GM19023 (cell line): ENCODE measurements around the gene TRAF2.

ENCODE experiments used
- ATAC-seq: cut with Tn5 transposase; IDR thresholded peaks from one replicate; pipeline ENCODE4 v1.9.1; 2021; ENCODE audit warnings: mild to moderate bottlenecking, moderate library complexity; ENCODE audit not compliant: unreplicated experiment

The TRAF2 gene

GRCh38 chr9:136846376-136847087 is 39.8 kb upstream of the TRAF2 start:
- no peak for ATAC-seq

GRCh38 chr9:136847088-136847825 is 39.1 kb upstream of the TRAF2 start:
- no peak for ATAC-seq

- no peak for ATAC-seq
These were observed 38.4 kb upstream of the TRAF2 start for GRCh38 chr9:136847826-136848392.

- ATAC-seq = peak; percentile 7
These were observed 37.8 kb upstream of the TRAF2 start for GRCh38 chr9:136848393-136849037.

- peak; percentile 81 for ATAC-seq
These were observed 37.0 kb upstream of the TRAF2 start, which contains the start of gene PHPT1 for GRCh38 chr9:136849038-136849959. Gene PHPT1, plus strand, starts transcription at chr9:136849409. Its CDS starts 22 bp downstream, at chr9:136849431.

GRCh38 chr9:136849960-136850865 is 36.1 kb upstream of the TRAF2 start:
- no peak for ATAC-seq

- ATAC-seq = no peak
These were observed 35.2 kb upstream of the TRAF2 start for GRCh38 chr9:136850866-136851775.

- no peak for ATAC-seq
These were observed 34.2 kb upstream of the TRAF2 start, which contains the start of gene MAMDC4 for GRCh38 chr9:136851941-136852663. Gene MAMDC4, plus strand, starts transcription at chr9:136852346. Its CDS starts 71 bp downstream, at chr9:136852417.

GRCh38 chr9:136852664-136853595 is 33.4 kb upstream of the TRAF2 start:
- no peak for ATAC-seq

- ATAC-seq = no peak
These were observed 32.7 kb upstream of the TRAF2 start for GRCh38 chr9:136853596-136854112.

GRCh38 chr9:136854113-136854841 is 32.0 kb upstream of the TRAF2 start:
- ATAC-seq = no peak

GRCh38 chr9:136854842-136855460 is 31.4 kb upstream of the TRAF2 start:
- no peak for ATAC-seq

GRCh38 chr9:136855461-136856078 is 30.7 kb upstream of the TRAF2 start:
- no peak for ATAC-seq

GRCh38 chr9:136856079-136856476 is 30.2 kb upstream of the TRAF2 start:
- ATAC-seq = no peak
